HG03064 (cell line): ENCODE data around the gene CDKN2D.

Experiments used
- ATAC-seq: cut with Tn5 transposase; IDR thresholded peaks from one replicate; pipeline ENCODE4 v1.9.1; 2021; ENCODE audit warnings: low read depth; ENCODE audit not compliant: unreplicated experiment

CDKN2D gene

DNA sequence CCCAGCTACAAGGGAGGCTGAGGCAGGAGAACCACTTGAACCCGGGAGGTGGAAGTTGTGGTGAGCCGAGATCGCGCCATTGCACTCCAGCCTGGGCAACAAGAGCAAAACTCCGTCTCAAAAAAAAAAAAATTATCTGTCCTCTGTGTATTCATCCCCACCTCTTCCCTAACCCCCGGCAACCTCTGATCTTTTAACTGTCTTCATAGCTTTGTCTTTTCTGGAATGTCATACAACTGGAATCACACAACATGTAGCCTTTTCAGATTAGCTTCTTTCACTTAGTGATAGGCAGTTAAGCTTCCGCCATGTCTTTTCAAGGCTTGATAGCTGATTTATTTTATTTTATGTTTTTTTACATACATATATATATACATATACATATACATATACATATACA is 43.1 kb downstream of the CDKN2D start:
- no peak for ATAC-seq

DNA sequence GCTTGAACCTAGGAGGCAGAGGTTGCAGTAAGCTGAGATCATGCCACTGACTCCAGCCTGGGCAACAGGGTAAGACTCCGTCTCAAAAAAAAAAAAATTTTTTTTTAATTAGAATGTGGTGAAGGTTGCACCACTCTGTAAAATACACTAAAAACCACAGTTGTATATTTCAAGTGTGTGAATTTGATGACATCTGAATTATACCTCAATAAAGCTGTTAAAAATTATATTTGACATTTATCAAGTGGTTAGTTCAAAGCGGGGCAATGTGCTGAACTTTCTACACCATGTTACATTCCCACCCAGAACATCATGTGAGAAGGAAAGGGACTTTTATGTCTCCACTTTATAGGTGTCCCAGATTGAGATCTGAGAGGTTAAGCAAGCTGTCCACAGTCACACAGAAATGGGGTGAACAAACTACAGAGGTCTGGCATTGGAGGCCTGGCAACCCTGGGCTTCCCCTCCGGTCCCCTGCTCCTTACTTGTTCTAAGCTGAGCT is 45.6 kb downstream of the CDKN2D start:
- ATAC-seq, result no peak

DNA sequence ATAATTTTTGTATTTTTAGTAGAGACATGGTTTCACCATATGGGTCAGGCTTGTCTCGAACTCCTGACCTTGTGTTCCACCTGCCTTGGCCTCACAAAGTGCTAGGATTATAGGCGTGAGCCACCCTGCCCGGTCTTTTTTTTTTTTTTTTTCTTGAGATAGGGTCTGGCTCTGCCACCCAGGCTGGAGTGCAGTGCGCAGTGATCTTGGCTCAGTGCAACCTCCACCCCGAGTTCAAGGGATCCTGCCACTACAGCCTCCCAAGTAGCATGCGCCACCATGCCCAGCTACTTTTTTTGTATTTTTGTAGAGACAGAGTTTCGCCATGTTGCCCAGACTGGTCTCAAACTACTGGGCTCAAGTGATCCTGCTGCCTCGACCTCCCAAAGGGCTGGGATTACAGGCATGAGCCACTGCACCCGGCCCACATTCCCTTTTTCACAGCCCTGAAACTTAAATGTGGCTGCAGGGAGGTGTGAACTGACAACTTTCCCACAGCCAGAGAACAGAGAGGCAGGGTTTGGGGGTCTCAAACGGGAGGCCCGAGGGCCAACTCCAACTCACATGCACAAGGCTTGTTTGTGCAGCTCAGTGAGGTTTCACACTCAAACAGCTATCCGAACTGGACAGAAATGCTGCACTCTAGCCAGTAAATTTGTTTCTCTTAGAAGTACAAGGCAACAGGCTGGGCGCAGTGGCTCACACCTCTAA is 47.2 kb downstream of the CDKN2D start:
- no peak for ATAC-seq

- ATAC-seq, result no peak
Measured at GRCh38 chr19:10520652-10521318, 48.0 kb downstream of the CDKN2D start.

- ATAC-seq, result no peak
Measured at GRCh38 chr19:10519421-10519820, 49.4 kb downstream of the CDKN2D start.

GRCh38 chr19:10518444-10519361 is 50.1 kb downstream of the CDKN2D start:
- no peak for ATAC-seq

GRCh38 chr19:10517760-10518443 is 50.9 kb downstream of the CDKN2D start:
- ATAC-seq, result no peak

GRCh38 chr19:10517361-10517759 is 51.4 kb downstream of the CDKN2D start, which contains the start of gene S1PR5:
S1PR5 (minus strand) TSS chr19:10517447; CDS start chr19:10515011, 2,436 bp downstream.
- no peak for ATAC-seq

- ATAC-seq, result no peak
Measured at GRCh38 chr19:10516671-10517286, 52.0 kb downstream of the CDKN2D start.
